GM12801 (cell line): Measurements from ENCODE around the gene DCUN1D3.

Experiments
- TF ChIP-seq, protein P1 (sequence below): IDR thresholded peaks from one replicate; pipeline ENCODE4 v1.5.1; 2011; ENCODE audit warnings: control low read depth; ENCODE audit not compliant: insufficient read length; ENCODE audit errors: extremely low read depth

Gene DCUN1D3

DNA sequence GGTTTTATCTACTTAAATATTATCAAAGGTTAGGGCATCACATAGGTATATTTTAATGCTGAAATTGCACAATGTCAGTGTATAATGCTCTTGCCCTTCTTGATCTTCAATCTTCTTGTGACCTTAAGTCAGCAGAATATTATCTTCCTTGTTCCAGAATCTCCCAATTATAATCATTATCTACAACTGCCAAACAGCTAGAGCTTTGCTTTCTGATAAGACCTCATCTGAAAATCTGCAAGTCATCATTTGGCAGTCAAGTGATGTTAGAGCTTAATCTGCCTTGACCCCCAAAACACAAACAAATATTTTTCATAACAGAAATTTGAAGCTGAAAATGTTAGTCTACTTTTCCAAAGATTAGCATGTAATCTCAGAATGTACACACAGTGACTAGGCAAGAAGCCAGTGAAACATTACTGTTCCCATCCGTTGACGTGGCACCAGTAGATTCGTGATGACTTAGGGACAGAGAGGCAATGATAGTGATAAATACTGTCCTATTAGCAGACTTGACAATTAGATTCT lies 74.1 kb downstream of the DCUN1D3 start:
- TF ChIP-seq, protein P1, sequence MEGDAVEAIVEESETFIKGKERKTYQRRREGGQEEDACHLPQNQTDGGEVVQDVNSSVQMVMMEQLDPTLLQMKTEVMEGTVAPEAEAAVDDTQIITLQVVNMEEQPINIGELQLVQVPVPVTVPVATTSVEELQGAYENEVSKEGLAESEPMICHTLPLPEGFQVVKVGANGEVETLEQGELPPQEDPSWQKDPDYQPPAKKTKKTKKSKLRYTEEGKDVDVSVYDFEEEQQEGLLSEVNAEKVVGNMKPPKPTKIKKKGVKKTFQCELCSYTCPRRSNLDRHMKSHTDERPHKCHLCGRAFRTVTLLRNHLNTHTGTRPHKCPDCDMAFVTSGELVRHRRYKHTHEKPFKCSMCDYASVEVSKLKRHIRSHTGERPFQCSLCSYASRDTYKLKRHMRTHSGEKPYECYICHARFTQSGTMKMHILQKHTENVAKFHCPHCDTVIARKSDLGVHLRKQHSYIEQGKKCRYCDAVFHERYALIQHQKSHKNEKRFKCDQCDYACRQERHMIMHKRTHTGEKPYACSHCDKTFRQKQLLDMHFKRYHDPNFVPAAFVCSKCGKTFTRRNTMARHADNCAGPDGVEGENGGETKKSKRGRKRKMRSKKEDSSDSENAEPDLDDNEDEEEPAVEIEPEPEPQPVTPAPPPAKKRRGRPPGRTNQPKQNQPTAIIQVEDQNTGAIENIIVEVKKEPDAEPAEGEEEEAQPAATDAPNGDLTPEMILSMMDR = no peak

DNA sequence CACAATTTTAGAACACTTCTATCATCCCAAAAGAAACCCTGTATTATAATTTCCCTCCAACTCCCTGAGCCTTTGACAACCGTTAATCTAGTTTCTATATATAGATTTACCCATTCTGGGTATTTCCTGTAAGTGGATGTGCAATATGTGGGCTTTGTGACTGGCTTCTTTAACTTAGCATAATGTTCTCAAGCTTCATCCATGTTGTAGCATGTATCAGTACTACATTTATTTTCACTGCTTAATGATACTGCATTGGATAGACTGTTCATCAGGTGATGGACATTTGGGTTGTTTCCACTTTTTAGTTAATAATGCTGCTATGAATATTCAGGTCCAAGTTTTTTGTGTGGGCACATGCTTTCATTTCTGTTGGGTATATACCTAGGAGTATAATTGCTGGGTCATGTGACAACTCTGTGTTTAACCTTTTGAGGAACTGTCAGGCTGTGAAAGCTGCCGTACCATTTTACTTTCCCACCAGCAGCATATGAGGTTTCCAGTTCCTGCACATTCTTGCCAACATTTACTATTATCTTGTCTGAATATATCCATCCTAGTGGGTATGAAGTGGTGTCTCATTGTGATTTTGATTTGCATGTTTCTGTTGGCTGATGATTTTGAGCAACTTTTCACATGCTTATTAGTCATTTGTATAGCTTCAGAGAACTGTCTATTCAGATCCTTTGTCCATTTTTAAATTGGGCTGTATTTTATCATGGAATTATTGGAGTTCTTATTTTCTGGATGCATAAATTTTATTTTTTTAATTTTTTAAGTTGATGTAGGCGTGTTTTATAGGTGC lies 77.4 kb downstream of the DCUN1D3 start:
- TF ChIP-seq, protein P1 = no peak

DNA sequence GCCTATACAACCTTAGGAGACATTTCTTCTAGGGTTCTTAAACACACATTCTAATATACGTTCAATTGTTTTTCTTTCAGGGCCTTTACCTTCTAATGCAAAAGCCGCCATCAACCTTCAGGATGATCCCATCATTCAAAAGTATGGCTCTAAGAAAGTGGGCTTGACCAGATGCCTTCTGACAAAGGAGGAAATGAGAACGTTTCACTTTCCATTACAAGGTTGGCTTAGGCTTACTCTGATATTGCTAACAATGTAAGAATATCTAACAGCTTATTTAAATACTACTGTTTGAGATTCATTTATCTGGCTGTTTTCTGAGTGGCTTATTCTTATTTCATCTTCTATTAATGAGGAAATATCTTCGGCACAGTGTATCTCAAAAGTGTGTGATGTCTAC lies 78.5 kb downstream of the DCUN1D3 start:
- TF ChIP-seq, protein P1 = no peak

DNA sequence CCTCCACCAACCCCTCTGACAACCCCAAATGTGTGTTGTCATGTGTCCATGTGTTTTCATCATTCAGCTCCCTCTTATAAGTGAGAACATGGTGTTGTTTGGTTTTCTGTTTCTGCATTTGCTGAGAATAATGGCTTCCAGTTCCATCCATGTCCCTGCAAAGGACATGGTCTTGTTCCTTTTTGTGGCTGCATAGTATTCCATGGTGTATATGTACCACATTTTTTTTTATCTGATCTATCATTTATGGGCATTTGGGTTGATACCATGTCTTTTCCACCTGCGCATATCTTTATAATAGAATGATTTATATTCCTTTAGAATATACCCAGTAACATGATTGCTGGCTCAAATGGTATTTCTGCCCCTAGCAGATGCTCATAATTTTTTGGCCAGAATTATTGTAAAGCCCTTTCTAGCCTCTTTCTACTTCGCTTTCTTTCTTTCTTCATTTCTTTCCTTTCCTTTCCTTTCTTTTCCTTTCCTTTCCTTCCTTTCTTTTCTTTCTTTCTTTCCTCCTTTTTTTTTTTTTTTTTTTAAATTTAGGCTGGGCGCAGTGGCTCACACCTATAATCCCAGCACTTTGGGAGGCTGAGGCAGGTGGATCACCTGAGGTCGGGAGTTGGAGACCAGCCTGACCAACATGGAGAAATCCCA lies 81.1 kb downstream of the DCUN1D3 start:
- TF ChIP-seq, protein P1 = no peak

DNA sequence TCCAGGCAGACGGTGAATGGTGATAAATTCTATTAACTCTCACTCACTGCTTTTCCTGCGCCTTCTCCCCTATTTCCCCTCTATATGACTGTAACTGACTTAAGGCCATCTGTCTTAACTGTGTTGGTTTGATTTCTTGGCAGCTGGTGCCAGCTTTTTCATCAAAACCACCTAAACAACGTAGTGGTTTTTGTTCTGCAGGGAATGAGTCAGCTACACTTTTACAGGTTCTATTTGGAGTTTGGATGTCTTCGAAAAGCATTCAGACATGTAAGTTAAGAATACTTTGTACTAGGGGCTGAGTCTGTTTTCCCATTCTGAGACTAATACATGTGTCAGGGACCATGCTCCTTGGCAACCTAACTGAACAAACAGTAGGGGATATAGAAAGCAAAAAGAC lies 85.4 kb downstream of the DCUN1D3 start:
- TF ChIP-seq, protein P1 = no peak

DNA sequence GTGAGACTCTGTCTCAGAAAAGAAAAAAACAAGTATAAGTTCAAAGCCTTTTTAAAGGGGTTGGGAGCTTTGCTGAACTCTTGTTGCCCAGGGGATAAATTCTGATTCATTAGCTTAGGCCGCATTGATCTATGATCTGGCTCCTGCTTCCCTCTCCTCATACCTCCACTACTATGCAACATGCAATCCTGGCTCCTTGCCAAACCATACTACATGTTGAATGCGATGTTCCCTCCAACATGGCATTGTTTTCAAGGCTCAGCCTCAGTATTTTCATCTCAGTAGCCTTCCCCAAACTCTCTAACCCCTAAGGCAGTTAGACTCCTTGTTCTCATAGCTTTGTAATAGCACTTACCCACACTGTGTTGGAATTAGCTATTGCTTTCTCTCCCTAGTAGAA lies 87.6 kb downstream of the DCUN1D3 start:
- TF ChIP-seq, protein P1 = no peak

DNA sequence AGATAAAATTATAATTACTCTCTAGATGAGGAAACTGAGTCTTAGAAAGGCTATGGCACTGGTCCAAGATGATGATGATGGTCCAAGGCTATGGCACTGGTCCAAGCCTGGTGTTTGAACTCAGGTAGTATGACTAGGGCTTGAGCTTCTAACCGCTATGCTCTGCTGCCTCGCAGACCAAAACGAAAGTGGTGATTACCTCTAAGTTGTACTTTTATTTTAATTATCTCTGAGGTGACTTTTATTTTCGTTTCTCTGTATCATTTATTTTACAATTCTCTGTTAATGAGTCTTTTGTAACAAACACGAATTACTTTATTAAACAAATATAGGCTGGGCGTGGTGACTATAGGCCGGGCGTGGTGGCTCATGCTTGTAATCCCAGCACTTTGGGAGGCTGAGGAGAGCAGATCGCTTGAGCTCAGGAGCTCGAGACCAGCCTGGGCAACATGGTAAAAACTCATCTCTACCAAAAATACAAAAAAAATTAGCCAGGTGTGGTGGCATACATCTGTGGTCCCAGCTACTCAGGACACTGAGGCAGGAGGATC lies 88.2 kb downstream of the DCUN1D3 start:
- TF ChIP-seq, protein P1 = no peak
